Ecto neural progenitor cell (in vitro differentiated cells): ENCODE results near the gene MYO7A.

Source experiments
- DNase-seq: peaks from one replicate; pipeline ENCODE4 v3.0.0-alpha.2; 2018; ENCODE audit warnings: low spot score

MYO7A gene

DNA sequence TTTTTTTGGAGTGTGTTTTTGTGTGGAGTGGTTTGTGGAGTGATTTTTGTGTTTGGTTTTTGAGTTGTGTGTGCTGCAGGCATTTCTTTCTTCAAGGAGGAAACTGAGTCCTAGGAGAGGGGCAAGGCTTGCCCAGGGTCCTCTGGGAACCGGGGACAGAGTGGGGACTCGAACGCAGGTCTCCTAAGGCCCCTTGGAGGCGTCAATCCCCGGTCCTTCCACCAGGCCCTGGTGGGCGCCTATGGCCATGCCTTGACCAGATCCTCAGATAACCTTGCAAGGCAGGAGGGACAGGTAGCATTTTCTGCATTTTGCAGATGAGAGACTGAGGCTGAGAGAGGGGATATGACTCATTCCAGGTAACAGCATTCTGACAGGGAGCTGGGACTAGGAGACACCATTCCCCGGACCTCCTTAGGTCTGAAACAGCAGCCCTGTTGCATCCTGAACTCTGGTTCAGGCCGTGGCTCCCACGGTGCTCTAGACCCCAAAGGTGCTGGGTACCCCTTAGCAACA is 39.1 kb downstream of the MYO7A start:
- no peak for DNase-seq

DNA sequence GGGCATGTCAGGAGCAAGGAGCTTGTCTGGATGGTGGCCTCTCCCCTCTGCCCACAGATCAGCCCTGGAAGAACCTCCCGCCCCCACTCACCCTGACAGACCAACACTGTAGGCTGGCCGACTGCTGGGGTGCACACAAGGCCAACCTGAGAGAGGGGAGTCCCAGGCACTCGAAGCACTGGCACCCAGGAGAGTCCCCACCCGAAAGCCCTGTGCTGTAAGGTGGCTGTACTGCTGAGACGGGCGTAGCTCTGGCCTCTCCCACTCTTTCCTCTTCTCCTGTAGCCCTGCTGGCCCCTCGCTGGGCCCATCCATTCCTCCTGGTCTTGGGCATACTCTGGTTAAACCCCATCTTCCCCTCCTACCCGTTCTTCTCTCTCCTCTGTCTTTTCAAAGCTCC is 39.7 kb downstream of the MYO7A start:
- DNase-seq: no peak

DNA sequence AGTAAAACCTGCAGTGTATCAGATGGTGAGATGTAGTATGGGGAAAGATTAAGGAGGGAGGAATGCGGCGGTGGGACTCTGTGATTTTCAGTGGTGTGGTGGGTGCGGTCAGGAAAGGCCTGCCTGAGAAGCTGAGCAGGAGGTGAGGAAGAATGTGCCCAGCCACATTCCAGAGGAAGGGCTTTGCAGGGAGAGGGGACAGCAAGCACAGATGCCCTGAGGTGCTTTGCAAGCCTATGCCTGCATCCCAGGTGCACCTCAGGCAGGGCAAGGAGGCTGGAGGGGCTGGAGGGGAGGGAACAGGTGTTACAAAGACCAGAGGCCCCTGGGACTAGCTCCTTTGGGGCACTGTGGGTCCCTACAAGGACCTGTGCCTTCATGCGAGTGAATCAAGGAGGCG is 42.1 kb downstream of the MYO7A start:
- DNase-seq: no peak

DNA sequence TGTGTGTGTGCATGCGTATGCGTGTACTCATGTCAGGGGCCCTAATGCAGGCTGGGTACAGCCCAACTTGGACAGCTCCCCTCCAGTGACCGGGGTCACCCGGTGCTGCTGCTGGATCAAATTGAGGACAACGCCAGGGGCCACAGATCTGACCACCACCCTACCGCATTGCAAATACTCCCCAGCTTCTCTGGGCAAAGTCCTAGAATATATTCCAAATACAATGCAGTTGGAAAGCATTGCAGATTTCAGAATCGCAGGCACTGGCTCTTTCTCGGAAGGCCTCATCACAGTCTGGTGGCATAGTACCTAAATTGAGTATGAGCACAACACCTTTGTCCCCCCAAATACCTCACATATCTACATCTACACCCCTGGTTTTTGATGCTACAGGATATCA is 43.2 kb downstream of the MYO7A start:
- DNase-seq: no peak

DNA sequence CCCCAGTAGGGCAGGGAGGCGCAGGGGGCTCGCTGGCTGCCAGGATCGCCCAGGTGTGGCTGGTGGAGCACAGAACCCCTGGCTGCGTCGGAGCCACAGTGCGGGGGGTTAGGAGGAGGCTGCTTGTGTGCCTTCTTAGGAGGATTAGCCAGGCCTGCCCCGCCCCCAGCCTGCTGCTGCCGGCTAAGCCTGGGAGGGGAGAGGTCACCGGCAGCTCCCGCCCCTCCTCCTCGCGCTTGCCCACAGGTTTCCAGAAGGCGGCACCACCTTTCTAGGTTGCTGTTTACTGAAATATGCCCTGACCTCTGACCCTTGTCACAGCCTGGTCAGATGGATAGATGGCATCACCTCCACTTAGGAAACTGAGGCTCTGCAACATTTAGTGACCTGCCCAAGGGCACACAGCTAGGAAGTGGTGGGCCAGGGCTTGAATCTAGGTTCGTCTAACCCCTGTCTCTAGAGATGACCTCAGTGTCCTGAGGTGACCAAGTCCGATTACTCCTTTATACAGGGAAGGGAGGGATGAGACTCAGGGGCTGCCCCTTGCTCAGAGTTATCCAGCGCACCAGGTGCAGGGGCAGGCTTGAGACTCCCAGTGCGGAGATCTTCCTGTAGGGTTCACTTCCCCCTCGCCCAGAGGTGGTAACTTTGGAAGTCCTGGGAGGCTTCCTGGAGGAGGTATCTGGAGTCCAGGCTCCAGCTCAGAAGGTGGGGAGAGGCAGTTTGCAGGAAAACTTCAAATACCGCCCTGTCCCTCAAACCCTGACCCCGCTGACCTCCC is 44.0 kb downstream of the MYO7A start:
- peak; percentile 94 for DNase-seq

DNA sequence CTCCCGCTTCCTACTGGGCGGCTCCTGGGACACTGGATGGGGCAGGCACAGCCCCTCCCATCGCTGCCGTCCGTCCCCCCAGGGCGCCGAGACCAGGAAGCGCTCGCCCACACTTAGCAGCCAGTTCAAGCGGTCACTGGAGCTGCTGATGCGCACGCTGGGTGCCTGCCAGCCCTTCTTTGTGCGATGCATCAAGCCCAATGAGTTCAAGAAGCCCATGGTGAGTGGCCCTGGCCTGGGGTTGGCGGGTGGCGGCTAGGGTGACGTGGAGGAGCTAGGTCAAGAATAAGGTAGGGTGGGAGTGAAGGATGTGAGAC is 44.6 kb downstream of the MYO7A start:
- peak; percentile 79 for DNase-seq

DNA sequence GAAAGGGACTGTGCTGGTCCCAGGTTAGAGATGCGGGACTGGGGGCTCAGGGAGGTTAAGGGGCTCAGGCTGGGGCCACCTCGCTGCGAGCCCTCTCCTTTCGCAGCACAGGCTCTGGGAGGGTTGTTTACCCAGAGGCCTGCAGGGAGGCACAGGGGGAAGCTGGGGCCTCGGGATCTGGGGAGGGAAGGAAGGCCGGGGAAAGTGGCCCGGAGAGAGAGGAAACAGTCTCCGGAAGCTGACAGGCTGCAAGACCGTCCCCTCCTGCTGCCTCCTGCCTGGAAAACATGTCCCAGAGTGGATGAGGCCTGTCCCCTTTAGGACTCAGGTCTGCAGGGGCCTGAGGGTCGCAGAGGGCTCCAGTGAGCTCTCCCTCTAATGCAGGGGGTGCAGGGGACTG is 45.4 kb downstream of the MYO7A start:
- no peak for DNase-seq

DNA sequence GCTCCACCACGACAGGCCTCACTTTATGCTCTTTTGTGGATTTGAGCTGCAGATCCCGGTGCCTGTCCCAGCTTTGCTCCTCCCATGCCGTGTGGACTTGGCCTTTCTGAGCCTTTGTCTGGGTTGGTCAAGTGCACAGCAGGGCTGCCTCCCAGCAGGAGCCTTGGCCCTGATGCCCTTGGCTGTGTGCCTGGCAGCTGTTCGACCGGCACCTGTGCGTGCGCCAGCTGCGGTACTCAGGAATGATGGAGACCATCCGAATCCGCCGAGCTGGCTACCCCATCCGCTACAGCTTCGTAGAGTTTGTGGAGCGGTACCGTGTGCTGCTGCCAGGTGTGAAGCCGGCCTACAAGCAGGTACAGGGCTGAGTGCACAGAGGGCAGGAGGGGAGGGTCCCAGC is 46.5 kb downstream of the MYO7A start:
- no peak for DNase-seq

DNA sequence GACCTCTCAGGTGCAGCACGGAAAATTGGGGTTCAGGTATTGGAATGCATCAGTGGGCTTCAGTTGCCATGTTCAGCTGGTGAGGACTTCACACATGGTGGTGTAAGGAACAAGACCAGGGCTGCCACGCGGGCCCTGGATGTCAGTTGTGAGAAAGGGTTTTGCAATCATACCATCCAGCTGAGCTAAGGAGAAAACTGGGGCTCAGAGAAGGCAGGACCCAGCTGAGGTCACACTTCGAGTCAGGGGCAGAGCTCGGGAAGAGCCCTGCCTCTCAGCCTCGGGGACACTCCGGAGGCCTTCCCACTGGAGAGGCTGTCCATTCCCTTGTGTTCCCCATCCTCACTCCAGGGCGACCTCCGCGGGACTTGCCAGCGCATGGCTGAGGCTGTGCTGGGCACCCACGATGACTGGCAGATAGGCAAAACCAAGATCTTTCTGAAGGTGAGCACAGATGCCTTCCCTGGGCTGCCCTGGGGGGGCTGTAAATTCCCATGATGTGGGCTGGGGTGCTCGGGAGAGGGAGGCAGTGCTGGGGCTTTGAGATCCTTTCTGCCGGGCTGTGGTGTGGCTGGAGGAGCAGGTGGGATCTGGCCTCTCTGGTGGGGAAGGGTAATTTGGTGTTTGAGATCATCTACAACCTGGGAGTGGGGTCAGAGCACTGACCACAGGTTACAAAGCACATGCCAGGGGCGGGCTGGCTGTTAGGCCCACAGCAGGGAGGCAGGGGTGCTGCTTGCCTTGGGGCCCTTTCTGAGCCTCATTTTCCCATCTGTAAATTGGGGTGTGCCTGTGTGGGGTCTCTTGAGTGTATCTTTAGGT is 47.2 kb downstream of the MYO7A start:
- DNase-seq: no peak

DNA sequence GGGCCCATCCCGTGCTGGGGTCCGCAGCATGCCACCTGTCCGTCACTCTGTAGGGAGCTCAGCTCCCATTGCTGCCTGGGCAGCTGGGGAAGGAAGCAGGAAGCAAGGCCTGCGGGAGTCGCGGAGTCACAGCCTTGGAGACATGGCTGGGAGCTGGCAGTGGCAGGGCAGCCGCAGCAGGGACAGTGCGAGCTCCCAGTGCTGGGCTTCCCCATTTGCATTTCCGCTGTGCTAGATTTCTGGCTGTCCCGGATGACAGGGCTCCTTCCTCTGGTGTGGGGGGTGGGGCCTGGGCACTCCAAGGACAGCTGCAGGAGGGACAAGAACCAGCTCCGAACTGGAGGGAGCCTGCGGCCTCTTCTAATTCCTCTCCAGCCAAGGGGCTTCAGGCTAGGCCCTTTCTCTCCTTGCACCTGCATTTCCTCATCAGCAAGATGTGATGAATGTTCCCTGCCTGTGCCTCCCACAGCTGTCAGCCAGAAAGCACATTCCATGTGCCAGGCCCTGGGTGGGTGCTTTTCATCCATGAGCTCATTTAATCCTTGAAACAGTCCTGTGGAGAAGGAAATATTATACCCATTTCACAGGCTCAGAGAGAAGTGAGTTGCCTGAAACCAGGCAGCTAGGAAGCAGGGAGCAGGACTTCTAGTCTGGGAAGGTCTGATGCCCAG is 48.0 kb downstream of the MYO7A start:
- peak; percentile 66 for DNase-seq

DNA sequence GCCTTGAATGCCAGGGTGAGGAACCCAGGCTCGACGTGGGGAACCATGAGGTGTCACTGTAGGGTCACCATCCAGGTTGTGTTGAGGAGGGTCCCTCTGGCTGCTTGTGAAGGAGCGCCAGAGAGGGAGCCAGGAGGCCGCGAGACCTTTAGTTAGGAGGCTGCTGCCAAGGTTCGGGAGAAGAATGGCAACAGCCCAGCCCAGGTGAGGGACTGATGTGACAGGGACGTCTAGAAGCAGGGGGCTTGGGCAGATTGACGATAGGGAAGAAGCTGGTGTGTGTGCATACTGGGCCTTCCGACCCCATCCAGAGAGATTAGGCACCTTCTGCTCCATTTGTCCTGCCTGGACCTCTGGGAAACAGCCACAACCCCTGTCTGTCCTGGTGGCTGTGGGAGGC is 49.0 kb downstream of the MYO7A start:
- no peak for DNase-seq

DNA sequence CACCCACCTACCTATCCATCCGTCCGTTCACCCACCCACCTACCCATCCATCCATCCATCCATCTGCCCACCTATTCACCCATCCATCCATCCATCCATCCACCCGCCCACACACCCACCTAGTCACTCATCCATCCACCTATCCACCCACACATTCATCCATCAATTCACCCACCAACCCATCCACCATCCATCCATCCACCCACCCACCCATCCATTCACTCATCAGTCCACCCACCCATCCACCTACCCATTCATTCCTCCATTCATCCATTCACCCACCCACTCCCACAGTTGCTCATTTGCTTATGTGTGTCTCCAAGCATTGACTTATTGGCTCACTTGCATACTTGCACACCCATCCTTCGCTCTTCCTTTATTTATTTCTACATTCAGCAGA is 50.1 kb downstream of the MYO7A start:
- no peak for DNase-seq

DNA sequence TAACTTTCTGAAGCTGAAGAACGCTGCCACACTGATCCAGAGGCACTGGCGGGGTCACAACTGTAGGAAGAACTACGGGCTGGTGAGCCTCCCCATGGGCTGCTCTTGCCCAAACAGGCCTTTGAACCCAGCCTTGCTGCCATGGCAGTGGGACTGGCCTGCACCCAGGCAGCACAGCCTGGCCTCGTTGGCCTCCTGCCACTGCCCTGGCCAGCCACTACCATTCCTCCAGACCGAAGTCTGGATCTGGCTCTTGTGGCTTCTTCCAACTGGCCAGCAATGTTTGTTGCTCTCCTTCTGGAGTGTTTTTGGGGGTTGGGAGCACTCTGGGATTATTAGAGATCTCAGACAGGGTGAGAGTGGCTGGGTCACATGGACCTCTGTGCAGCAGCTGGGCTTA is 51.0 kb downstream of the MYO7A start:
- no peak for DNase-seq

DNA sequence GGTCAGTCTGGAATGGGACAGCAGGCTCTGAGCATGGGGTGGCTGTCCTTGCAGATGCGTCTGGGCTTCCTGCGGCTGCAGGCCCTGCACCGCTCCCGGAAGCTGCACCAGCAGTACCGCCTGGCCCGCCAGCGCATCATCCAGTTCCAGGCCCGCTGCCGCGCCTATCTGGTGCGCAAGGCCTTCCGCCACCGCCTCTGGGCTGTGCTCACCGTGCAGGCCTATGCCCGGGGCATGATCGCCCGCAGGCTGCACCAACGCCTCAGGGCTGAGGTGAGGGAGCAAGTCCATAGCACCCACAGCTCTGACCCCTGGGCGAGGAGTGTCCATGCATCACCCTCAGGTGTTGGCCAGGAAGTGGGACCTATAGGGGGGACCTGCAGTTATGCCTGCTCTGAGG is 51.6 kb downstream of the MYO7A start:
- DNase-seq: no peak

DNA sequence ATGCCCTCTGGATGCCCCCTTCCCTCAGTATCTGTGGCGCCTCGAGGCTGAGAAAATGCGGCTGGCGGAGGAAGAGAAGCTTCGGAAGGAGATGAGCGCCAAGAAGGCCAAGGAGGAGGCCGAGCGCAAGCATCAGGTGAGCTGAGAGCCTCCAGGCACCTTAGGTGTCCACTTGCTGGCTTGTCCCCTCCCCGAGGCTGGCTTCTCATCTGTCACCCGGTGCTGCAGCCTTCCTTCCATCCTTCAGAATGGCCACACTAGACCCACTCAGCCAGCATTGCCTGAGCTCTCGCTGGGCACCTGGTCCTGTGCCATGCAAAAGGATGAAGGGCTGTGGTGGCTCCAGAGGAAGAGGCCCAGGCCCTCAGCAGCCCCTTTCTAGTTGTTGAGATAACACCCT is 52.3 kb downstream of the MYO7A start:
- DNase-seq: no peak

DNA sequence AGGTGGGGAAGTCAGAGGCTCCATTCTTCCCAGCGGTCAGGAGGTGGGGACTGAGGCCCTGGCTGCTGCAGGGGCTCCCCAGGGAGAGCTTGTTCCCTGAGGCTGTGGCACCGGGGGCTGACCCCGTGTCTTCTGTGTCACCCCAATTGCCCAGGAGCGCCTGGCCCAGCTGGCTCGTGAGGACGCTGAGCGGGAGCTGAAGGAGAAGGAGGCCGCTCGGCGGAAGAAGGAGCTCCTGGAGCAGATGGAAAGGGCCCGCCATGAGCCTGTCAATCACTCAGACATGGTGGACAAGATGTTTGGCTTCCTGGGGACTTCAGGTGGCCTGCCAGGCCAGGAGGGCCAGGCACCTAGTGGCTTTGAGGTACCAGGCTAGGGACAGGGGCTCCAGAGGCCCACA is 53.2 kb downstream of the MYO7A start:
- no peak for DNase-seq

DNA sequence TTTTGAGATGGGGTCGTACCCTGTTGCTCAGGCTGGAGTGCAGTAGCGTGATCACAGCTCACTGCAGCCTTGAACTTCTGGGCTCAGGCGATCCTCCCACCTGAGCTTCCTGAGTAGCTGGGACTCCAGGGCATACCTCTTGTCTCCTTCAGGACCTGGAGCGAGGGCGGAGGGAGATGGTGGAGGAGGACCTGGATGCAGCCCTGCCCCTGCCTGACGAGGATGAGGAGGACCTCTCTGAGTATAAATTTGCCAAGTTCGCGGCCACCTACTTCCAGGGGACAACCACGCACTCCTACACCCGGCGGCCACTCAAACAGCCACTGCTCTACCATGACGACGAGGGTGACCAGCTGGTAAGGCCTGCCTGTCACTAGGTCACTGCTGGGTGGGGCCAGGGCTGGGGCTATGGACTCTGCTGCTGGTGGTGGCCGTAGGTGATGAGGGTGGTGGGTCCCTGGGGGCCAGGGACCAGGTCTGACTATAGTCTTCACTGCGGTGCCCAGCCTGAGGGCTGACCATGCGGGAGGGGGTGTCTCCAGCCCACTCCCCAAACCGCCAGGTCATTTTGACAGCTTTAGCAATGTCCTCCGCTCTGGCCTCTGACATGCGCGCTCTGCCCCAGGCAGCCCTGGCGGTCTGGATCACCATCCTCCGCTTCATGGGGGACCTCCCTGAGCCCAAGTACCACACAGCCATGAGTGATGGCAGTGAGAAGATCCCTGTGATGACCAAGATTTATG is 53.9 kb downstream of the MYO7A start:
- no peak for DNase-seq

DNA sequence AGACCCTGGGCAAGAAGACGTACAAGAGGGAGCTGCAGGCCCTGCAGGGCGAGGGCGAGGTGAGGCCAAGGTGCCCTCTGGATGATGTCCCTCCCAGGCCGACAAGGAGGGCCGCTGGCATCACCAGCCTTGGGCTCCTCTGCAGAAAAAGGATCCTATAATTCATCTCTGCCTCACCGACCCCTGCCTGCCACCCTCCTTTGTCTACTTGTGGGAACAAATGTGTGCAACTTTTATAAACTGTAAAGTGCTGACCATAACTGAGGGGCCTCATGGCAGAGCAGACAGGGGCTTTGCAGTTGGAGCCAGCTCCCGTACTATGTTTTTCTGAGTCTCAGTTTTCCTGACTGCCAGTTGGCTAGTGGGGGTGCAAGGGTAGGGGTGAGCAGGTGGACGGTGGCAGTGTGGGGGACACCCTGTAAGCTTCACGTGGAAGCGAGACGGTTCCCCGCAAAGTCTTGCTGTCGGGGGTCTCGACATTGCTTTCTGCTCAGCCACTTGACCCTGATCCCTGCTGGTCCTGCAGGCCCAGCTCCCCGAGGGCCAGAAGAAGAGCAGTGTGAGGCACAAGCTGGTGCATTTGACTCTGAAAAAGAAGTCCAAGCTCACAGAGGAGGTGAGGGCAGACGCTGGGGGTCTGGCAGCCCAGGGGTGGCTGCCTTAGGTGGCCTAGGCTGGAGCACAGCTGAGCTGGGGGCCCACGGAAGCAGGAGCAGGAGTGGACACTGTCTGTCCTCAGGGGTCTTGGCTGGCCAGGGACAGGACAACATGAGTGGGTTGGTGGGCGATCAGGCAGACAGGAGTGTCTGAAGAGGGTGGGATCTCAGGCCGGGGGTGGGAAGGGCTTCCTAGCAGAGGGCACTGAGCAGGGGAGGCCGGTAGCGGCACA is 54.7 kb downstream of the MYO7A start:
- no peak for DNase-seq

DNA sequence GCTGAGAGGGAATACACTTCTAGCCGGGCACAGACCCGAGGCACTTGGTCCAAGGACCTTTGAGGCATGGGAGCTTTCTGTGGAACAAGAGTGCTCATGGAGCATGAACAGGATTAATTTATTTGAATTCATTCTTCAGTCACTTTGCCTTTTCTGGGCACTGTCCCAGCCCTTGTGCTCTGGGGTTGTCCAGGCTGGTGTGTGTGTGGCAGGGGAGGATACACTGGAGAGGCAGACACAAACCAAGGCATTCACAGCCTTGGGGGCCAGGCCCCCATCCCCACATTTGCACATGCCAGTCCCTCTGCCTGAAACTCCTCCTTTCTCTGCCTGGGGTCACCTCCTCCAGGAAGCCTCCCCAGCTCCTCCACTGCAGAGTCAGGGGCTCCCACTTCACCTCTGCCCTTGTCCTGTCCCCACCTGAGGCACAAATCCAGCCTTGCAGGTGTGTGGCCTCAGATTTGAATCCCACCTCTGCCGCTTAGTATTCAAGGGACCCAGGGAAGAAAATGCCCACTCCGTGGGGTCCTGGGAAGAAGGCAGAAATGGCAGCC is 55.5 kb downstream of the MYO7A start:
- no peak for DNase-seq

DNA sequence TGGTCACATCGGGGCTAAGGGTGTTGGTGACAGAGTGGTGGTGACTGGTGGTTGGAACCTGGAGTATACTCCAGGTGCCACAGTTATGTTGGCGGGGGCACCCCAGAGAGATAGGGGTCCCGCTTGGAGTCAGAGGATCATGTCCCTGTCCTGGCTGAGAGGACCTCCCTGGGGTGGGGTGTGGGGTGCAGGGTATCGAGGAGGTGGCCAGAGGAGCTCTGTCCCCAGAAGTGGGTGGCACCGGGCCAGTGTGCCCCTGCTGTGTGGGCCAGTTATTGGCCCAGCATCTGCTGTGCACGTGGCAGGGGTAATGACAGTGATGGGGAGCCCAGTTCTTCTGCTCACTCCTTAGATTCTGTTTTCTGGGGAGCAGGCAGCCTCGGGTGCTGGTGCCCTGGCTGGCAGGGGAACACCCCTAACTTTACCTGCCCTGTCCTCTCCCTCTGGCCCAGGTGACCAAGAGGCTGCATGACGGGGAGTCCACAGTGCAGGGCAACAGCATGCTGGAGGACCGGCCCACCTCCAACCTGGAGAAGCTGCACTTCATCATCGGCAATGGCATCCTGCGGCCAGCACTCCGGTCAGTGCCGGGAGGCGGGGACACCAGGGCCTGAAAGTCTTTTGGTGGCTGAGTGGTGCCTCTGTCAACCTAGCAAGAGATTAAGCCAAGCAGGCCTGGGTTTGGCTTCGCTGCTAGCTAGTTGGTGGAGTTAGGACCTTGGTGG is 56.3 kb downstream of the MYO7A start:
- no peak for DNase-seq
